Bone marrow (tissue), 2 donors: ENCODE data around the gene MBTPS2.
"Not testable (repeated sequence)": the region's sequence is repeated elsewhere in the genome, so short reads cannot be mapped to it uniquely, and the experiment has no call there.

ENCODE experiments used
- DNase-seq, 2 donors: peaks; one replicate each; lab custom pipeline; 2025; lab: John Stamatoyannopoulos, UW

MBTPS2 gene

DNA sequence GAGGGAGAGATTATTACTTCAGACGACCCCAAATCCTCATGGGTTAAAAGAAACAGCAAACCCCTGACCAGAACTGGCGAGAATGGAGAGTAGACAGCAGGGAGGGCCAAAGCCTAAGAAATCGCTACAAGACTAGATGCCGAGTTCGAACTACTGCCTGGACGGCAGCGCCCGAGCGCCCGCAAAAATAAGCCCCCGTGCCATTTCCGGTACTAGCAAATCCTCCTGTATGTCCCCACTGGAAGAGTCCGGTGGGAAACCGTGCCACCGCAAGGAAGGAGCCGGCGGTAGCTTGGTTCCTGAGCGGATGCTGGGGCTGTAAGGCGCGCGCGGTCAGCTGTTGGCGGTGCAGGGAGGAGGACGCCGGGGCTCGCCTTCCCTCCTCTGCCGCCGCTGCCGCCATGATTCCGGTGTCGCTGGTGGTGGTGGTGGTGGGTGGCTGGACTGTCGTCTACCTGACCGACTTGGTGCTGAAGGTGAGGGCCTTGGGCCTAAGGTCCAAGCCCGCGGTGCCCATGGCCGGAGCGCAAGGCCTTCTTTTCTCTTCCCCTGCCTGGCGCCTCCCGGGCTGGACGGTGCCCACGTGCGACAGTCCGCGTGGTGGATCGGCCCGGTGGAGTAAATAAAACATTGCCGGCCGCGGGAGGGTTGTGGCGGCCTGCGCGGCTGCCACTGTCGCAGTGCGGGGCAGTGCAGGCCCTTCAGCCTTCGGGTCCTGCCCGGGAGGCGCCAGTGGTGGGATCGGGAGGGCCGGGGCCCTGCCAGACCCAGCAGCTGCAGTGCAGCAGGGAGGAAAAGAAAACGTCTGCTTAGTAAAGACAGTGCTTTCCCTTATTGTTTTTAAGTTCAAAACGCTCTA is at the start of gene MBTPS2:
Gene MBTPS2, plus strand, starts transcription at position 284 of the 859 bp plus-strand sequence. Its CDS starts 118 bp downstream, at position 402.
- peak; percentile 34 to 77 for DNase-seq

DNA sequence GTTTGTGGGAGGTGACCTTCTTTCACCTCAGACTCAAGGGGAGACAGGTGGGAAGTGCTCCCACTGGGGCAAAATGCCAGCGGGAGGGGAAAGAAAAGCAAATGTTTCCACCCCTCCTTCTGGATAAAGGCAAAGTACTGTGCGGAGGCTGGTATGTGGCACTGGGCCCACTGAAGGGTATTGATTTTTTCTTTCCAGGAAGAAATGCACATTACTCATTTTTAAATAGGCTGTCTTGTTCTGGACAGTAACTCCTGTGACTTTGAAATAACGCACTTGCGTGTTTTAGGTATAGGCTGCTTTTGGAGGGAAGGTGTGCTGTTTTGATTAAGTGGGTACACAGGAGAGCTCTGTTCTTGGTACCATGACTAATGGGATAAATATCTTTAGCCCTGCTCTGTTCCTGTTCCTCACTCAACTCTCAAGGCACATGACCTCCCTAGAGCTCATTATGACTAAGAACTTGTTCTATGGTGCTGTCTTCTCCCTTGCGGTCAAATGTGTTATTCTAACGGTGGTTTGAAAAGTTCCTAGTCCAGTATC is 40.7 kb upstream of the MBTPS2 start:
- no peak for DNase-seq

GRCh38 chrX:21799767-21800166 is 39.6 kb upstream of the MBTPS2 start:
- no peak for DNase-seq

DNA sequence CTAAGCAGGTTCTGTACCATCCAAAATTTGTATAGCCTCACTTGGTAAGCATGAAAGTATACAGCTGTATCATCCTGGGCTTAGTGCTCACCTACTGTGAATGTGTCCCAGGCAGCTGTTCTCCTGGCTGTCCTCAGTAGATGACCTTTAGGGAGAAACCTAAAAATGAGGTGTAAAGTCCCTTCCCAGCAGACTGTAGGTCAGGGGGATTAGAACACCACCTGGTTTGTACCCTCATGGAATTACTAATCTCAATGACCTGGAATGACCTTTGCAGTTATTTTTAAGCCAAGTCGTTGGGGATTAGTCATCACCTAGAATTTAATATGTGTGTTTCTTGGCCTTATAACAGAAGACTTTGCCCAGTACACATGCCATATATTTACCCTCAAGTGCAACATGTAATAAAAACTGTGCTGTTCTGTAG is 39.1 kb upstream of the MBTPS2 start:
- DNase-seq, result no peak

DNA sequence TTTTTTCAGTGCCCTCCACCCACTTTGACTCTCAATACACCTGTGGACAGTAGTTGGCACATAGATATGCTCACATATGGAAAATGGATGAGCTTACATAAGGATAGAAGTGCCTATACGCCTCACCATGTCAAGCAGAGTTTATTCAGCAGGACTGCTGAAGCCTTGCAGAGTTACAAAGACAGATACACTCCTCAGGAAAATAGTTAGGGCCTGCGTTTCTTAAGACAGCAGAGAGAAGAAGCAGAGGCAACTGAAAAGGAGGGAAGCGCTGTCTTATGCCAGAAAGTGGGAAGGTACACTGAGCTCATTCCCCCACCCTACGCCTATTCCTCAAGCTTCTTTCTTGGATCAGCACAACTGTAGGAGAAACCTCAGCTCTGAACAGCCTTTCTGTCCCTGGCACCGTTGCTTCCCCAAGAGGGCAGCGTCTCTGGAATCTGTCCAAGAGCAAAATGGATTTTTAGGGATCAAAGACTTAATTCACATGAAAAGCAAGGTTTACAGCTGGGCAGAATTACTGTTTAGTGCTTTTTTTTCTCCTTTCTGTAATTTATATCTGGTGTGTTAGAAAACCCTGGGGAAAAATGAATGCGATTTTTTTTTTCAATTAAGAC is 37.3 kb upstream of the MBTPS2 start:
- no peak for DNase-seq

- no peak for DNase-seq
Observed at GRCh38 chrX:21802839-21803238, 36.6 kb upstream of the MBTPS2 start.

- DNase-seq, result no peak
Observed at GRCh38 chrX:21806691-21807090, 32.7 kb upstream of the MBTPS2 start.

- DNase-seq, result no peak
Observed at GRCh38 chrX:21811832-21812231, 27.6 kb upstream of the MBTPS2 start.

- DNase-seq, result no peak
Observed at GRCh38 chrX:21812628-21813027, 26.8 kb upstream of the MBTPS2 start.

- no peak for DNase-seq
Observed at GRCh38 chrX:21813612-21814368, 25.6 kb upstream of the MBTPS2 start.

GRCh38 chrX:21816136-21816535 is 23.3 kb upstream of the MBTPS2 start:
- DNase-seq, result no peak

GRCh38 chrX:21820170-21820569 is 19.2 kb upstream of the MBTPS2 start:
- DNase-seq, result not testable (repeated sequence)

DNA sequence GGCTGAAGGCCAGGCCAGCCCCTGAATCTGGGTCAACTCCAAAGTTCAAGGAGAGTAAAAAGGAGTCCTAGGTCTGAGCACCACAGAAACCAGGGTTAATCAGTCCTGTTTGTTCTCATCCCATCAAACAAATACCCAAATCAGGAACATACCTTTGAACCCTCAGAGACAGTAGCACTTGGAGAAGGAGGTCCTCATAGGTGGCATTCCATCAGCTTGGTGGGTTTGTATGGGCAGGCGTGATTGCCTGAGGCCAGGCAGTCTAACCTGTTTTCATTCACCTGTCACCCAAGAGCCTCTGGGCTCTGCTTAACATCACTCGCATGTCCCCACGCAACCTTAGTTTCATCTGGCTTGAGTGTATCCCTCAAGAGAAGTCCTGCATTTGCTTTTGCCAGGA is 17.5 kb upstream of the MBTPS2 start:
- DNase-seq, result no peak

- no peak for DNase-seq
Observed at GRCh38 chrX:21831496-21831895, 7.9 kb upstream of the MBTPS2 start.

DNA sequence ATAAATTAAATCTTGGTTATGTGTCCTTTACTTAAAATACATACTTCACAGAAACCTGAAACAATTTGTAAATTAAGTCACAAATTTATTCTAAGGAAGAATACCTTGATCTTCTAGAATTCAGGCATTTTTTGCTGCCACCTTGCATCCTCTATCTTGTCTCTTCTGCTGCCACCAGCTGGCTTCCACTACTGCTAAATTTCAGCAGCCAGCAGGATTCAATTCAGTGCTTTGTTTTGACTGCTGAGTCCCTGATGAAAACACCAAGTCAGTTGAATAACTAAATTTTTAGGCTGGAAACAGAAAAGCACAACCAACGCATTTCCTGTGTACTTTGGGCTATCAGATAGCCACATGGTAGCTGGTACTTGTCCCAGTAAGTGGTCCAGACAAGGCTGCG is 2.4 kb upstream of the MBTPS2 start:
- DNase-seq, result no peak

GRCh38 chrX:21838937-21839333 is 482 bp upstream of the MBTPS2 start:
- DNase-seq, result peak in 1 of 2 donors; percentile 24

DNA sequence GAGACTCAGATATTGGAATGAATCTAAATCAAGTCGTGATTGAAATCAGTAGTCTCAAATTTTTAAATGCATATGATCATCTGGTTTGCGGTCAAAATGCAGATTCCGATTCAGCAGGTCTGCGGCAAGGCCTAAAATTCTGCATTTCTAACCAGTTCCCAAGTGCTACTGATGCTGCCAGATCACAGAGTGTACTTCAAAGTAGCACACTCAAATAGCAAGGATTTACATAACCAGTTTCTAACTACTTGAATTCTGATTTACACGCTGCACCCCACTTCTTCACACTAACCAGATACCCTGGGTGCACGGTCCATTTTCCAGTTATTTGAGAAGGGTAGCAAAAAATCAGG is 752 bp downstream of the MBTPS2 start:
- DNase-seq, result no peak

GRCh38 chrX:21843179-21843578 is 3.8 kb downstream of the MBTPS2 start:
- DNase-seq, result no peak

- no peak for DNase-seq
Observed at GRCh38 chrX:21845096-21845495, 5.7 kb downstream of the MBTPS2 start.

DNA sequence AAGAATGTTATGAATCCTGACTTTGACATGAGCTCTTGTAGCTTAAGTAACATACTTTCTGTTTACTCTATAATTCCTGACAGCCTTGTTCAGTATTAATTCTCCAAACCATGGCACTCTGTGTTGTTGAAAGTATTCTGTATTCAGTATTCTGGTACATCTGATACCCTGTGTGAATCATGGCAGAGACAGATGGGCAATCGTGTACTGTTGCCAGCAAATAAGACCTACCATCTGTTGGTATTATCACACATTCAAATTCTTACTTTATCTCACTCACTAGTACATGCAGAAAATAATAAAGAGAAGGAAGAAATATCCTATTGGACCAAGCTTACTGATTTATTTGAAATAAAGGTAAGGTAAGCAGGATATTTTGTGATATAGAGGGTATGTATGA is 7.9 kb downstream of the MBTPS2 start:
- DNase-seq, result no peak

DNA sequence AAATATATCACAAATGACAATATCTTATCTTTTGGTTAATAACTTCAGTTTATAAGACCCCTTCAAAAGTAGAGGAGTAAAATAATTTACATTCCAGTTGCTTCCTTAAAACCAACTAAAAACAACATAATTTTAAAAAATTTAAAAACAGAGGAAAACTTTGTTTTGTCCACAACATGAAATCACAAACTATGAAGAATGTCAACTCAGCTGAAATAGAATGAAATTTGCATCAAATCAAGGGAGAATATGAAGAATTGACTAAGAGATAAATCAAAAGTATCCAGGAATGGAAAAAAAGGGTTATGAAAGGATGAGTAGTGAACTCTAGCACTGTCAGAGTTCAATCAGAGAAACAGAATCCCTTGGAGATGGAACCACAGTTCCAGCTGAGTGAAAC is 14.2 kb downstream of the MBTPS2 start:
- DNase-seq, result no peak

DNA sequence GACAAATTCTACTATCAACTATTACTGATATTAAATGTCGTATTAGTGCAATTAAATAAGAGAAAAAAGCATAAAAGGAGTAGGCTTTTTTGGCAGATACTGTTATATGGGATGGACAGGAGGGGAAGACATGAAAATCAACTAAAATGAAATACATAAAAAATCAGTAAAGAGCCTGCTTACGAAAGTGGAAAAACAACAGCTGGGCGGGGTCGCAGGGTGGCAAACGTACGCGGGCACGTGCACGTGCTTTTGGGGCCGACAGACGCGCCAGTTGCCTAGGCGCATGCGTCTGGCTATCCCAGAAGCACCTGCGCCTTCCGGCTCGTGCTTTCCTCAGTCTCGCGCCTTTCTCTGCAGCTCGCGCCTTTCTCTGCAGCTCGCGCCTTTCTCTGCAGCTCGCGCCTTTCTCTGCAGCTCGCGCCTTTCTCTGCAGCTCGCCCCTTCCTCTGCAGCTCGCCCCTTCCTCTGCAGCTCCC is 16.6 kb downstream of the MBTPS2 start, which contains the start of gene YY2:
Gene YY2, plus strand, starts transcription at position 51 of the 479 bp plus-strand sequence. CDS start 498 bp downstream, outside the sequence.
- no peak for DNase-seq
